NCI-H748 (cell line): Measurements from ENCODE around the gene FCGR3B.
"Not testable (repeated sequence)": the region's sequence is repeated elsewhere in the genome, so short reads cannot be mapped to it uniquely, and the experiment has no call there.

Experiments used
- DNase-seq: peaks from one replicate; lab custom pipeline; 2025; ENCODE audit not compliant: unreplicated experiment; lab: John Stamatoyannopoulos, UW

Gene FCGR3B

DNA sequence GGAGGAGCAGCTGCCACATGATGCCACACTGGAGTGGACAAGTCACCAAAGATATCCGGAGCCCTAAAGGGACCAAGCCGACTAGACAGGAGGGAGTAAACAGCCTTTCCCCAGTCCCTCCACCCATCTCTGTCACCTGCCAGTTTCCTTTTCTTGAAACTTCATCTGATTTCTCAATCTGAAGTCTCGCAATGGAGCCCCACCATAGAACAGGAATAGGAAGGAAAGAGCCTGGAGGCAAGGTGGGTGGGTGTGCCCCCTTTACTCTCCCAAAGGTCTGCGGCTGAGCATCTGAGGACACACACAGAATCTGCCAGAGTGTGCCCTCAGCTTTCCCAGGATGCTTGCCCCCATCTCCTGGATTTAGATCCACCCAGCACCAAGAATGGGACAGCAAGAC, at the start of gene FCGR3B:
Gene FCGR3B (minus strand): TSS at position 101 of the 400 bp plus-strand sequence. CDS start 82 bp downstream, at position 19.
- DNase-seq = no peak

DNA sequence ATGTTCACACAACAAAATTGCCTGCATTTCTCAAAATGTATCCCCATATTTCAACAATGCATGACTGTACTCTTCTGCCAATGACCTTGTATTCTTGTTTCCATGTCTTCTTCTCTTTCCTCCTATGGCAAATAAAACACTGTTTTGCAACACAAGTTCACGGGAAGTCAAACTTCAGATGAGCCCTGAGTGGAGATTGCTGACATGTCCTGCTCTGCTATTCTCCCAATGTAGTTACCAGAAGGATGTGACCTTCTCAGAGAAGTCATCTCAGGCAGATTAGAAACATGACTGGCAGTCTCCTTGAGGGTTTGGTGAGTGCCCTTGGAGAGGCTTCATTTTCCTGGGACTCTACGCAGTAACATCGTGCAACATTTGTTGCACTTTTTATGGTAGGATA, 47.5 kb upstream of the FCGR3B start:
- DNase-seq = no peak

DNA sequence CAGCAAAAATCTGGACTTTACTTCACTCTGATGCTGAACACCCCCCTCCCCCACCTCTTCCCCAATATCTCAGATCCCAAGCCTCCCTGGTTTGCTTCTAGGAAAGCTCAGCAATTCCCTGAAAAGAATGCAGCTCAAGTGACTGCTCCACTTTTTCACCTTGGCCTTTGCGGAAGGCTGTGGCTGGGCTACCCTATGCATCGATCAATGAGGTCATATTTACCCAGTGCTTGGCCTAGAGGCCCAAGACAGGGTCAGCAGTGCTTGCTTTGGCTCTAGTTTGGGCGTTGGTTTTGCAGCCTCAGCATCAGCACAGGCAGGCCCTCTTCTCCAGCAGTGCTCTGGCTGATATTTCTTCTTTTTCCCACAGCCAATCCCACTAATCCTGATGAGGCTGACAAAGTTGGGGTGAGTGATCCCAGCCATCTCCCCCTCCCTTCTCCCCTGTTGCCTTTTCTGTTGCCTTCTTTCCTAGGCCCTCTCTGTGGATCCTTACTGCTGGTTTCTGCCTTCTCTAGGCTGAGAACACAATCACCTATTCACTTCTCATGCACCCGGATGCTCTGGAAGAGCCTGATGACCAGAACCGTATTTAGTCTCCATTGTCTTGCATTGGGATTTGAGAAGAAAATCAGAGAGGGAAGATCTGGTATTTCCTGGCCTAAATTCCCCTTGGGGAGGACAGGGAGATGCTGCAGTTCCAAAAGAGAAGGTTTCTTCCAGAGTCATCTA, 46.1 kb upstream of the FCGR3B start:
- DNase-seq = no peak

DNA sequence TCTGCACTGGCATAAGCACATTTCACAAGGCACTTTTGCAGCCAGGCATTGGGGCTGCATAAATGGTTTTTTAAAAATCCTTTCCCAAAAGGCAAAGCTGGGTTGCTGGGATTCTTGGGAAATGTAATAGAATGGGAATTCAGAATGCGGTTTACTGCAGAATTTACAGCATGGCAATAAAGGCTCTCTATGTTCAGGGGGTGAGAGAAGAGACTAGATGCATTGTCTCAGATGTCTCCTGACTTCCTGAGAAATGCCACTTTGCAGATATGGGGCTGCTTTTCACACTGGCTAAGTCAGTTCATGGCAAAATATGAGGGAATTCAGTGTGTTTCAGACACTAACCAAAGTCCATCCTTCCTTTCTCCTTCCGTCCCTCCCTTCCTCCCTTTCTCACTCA, 45.5 kb upstream of the FCGR3B start:
- DNase-seq = no peak

DNA sequence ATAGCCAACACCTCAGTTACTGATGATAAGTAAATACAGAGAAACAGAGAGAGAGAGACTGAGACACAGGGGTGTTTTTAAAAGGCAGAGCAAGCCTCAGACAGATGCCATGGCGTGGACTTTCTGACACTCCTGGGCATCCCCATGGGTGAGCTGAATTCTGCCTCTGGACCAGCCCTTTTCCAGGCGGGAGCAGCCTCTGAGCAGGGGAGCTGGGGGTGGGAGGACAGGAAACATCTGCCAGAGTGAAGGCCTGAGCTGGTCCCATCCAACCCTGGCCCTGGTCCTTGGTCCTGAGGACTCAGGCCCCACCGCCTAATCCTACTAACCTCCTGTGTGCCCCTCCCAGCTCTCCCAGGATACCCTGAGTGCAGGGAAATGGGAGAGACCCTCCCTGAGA, 43.9 kb upstream of the FCGR3B start:
- not testable (repeated sequence) for DNase-seq

DNA sequence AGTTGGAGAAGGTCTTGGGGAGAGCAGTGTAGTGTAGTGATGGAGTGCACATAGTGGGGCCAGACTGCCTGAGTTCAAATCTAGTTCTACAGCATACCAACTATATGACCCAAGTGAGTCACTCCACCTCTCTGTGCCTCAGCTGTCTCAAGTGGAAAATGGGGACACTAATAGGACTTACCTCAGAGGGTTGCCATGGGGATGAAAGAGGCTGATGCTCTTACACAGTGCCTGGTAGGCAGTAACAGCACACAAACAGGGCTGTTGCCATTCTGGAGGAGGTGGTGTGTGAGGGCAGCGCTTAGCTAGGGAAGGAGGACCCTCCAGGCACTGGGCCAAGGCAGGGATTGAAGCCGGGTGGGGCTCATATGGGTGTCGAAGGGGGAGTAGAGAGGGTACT, 43.5 kb upstream of the FCGR3B start:
- peak; percentile 21 for DNase-seq

DNA sequence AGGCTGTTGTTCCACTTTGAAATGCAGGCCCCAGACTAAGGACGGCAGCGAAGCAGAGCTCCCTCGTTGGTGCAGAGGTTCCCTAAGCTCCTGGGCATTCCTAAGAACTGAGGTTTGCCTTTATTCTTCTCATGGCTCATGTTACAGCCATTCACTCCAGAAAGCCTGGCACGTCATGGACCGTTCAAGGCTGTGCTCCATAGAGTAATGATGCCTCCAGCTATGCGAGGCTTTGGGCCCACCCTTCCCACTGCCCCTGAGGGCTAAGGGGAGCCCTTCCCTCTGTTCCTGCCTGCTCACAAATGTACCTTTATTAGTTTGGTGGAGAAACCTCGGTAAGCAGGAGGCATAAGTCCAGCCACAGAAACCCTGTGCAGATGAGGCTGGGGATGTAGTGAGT, 42.5 kb upstream of the FCGR3B start:
- not testable (repeated sequence) for DNase-seq

DNA sequence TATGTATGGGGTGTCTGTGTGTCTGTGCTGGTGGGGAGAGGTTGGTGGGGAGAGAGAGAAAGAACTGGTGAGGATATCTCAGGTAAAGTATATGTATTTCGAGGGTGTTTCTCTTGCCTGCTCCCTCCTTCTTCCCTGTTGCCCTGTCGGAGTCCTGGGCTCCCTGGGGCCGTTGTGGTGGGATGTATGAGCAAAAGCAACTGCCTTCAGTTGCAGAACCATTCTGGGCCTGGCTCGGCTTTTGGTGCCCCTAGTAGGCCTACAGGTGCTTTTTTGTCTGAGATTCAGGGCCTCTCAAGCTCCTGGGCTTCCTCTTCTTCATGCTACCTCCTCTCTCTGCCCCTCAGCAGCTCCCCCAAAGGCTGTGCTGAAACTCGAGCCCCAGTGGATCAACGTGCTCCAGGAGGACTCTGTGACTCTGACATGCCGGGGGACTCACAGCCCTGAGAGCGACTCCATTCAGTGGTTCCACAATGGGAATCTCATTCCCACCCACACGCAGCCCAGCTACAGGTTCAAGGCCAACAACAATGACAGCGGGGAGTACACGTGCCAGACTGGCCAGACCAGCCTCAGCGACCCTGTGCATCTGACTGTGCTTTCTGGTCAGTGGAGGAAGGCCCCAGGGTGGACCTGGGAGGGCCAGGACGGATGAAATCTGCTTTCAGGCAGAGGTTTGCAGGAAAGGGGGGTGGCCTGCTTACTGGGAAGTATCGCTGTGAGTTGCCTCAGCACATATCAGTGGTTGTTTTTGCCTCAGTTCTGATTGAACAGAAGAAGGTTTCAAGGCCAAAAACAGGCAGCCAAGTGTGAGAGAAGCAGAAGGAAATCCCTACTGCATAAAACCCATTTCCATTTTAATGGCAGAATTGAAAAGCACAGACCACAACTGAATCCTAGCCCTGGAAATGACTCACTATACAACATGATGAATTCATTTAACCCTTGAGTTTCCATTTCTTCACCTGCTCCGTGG, 40.4 kb upstream of the FCGR3B start:
- DNase-seq = not testable (repeated sequence)

DNA sequence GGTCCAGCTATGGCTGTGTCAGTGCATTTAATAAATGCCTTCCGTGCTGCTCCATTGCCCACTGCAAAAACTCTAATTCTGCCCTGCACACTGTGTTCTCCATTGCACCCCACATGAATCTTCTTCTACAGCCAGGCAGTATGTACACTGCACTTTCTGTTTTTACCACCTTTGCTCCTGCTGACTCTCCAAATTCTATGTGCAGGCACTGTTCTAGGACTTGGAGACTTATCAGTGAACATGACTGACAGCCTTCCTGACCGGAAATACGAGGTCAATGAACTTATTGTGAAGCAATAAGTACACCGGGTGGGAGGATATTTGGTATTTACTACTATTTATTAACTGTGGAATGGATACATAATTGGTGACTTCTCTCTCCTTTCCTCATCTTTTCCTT, 33.7 kb upstream of the FCGR3B start:
- not testable (repeated sequence) for DNase-seq

DNA sequence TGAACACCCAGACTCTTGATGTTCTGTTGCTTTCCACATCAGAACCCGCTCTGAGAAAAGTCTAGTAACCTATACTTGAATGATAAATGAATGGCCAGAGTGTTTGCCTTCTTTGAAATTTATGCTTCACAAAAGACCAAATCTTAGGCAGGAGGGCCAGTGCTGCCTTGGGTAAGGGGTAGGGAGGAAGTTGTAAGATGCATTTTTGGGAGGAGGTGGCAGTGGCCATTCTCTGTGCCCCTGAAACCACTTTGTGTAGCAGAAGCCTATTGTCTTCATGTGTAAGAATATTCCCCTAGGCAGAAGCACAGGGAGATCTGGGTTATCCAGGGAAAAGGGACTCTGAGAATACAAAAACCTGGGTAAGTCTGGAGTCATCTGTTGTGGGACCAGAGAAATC, 32.6 kb upstream of the FCGR3B start:
- DNase-seq = not testable (repeated sequence)

DNA sequence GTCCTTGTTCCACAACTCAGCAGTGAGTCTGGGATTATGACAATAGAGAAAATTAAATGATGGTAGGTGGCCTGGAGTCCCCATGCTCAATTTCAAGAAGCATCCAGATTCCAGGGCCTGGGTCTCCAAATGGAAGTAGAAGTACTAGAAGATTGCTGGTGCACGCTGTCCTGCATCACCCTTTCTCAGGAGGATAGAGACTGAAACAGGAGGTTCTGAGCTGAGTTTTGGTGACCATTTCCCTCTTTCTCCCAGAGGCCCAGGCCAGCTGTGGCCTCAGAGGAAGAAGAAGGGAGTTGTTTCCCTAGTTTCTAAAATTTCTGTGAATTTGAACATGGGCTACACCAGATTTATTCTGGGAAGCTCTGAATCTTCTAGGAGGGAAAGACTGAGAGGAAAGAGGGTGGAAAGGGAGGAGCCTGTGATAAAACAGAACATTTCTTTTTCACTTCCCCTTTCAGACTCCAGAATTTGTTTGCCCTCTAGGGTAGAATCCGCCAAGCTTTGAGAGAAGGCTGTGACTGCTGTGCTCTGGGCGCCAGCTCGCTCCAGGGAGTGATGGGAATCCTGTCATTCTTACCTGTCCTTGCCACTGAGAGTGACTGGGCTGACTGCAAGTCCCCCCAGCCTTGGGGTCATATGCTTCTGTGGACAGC, 31.8 kb upstream of the FCGR3B start, which contains the start of gene FCGR2B:
Gene FCGR2B (plus strand): TSS at position 460 of the 656 bp plus-strand sequence. CDS start 99 bp downstream, at position 559.
- not testable (repeated sequence) for DNase-seq

DNA sequence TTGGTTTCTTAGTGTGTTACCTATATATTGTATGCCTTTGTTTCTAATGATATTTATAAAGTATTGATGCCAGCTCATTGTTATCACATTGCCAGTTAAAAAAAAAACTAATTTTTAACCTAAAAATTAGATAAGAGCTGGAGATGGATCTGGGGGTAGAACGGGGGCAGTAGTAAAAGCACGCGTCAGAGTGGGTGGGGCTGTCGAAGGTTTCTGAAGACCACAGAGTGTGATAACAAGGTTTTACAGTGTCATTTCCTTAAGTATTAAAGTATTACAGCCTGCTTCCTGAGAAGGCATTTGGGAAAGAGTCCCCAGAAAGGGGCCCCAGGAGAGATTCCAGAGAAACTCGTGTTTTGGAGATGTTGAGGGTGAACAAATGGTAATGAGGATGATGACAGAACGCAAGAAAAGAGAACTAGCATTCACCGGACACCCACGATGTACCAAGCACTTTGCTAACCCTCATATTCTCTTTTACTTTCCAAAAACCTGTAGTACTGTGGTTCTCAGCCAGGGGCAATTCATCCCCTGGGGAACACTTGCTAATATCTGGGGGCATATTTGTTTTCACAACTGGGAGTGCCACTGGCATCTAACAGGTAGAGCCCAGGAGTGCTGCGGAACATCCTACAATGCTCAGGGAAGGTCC, 30.8 kb upstream of the FCGR3B start:
- DNase-seq = not testable (repeated sequence)

DNA sequence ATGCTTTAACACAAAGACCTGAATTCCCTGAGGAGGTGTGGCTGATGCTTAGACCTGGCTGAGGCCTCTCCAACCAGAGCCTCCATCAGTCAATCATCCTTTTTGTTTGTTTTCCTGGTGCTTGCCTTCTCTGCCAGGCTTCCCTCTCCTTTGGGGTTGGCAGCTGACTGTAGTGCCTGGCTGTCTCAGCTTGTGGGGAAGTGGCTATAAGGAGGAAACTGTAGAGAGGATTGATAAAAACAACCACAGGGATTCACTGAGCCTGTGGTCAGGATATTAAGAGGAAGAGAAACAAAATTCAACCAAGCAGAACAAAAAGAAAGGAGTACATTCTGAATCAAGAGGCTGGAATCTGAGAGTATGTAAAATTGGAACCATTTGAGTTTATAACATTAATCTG, 27.5 kb upstream of the FCGR3B start:
- DNase-seq = not testable (repeated sequence)

DNA sequence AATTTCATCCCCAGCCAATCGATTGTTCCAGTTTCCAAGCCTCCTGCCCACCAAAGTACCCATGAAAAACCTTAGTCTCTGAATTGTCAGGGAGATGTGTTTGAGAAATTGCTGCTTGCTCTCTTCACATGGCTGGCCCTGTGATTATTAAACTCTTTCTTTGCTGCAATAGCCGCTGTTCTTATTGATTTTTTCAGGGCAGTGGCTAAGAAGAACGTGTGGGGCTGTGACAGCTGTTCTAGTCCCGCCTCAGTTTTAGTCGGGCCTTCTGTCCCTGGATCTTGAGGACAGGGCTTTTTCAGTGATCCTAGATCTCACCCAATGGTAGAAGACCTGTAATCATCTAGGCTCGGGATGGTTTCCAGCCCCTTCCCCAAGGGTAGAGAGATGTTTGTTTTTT, 23.0 kb upstream of the FCGR3B start:
- DNase-seq = not testable (repeated sequence)

DNA sequence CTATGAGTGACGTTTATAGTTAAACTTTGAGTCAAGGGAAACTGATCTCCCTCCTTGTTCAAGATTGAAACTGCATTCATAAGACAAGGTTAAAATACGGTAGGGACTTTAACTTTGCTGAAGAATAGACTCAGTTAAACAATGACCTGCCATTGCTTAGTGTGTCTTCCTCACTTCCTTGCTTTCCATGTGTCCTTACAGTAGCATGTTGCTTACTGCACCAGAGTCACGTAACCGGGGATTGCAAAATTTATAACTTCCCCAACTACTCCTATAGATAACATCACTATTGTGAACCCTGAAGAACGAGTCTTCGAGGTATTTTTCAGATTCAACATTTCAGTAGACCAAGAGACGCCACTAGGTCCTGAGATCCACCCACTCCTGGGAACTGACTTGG, 22.6 kb upstream of the FCGR3B start:
- not testable (repeated sequence) for DNase-seq

DNA sequence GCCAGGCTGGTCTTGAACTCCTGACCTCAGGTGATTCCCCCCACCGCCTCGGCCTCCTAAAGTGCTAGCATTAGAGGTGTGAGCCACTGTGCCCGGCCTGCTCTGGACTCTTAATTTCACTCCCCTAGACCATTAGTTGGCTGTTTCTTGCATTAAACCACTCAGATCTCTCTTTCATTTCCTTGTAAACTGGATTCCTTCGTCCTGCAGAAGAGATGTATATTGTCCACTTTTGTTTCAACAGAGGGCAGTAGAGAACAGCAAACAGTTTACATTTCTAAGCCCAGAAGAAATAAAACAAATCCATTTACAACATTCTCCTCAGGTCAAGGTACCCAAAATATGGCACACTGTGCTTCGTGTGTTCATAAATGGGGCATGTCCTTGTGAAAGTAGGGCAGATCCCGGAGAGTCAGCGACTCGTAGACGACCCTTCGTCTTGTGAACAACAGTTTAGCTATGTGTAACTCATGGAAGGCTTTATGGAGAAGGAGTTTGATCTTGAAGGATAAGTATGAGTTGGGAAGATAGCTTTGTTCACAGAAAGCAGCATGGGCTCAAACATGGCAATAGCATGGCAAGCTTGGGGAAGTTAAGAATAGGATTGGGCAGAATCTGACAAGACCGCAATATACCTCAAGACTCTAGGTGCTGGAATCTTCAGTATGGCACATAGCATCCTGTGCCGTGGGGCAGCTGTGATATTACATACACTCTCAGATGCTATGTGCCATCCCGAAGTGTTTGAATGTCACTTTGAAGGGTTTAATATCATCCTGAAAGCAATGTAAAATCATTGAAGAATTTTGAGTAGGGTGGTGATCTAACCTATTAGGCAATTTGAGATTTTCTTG, 16.8 kb upstream of the FCGR3B start:
- peak; percentile 50 for DNase-seq

DNA sequence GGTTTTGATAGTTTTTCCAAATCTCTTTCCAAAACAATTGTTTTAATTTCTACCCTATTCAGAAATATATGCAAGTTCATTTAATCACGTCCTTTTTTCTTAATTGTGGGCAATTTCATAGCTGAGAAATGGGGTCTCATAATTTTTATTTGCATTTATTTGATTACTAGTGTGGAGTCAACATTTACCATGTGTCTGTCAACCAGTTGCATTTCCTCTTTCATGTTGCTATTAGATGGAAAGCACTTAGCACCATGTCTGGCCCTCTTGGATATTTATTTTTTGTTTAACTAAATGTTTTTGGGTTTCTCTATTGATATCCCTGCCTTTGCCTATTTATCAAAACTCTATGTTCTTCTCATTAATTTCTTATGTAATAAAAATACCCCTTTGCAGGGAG, 13.9 kb upstream of the FCGR3B start:
- DNase-seq = not testable (repeated sequence)

DNA sequence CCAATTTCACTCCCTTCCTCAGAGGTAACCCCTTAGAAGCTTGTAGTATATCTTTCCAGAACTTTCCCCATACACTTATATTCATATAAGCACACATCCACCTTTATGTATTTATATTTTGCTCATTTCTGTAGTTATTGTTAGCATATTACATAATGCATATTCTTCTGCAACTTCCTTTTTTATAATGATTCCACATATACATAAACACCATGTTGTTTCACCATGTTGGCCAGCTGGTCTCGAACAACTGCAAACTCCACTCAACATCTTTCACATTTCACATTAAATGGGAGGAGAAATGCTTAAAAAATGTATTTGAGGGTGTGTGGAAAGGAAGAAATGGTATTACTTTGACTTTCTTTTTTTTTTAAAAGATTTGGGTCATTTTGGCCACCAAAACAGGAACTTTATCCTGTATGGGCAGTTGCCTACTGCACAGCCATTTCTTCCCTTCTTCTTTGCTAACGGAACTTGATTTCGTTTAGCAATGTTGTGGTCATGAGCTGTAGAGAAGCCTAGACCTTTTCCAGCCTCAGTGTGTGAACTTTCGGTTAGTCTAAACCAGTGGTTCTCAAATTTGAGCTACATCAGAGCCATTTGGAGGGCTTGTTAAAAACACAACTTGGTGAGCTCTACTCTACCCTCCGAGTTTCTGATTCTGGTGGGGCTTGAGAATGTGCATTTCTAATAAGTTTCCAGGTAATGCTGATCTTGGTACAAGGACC, 12.7 kb upstream of the FCGR3B start:
- not testable (repeated sequence) for DNase-seq

DNA sequence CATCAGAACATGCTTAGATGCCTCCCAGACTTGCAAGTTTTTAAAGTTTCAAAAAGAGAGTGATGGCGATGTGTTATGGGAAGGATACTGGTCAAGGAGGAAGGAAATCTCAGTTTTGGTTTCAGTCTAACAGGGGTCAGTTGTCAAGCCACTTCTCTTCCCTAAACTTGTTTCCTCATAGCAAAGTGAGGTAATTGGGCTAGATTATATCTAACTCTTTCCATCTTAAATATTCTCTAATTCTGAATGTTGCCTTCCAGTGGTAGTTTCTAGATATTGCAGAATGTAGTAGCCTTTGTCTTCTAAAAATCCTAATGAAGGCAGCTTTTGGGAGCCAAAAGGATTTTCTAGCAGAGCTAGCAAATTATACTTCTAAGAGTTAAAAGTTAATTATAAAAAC, 11.7 kb upstream of the FCGR3B start:
- DNase-seq = not testable (repeated sequence)
